Measurements from ENCODE around the gene NUDT5.

DNA sequence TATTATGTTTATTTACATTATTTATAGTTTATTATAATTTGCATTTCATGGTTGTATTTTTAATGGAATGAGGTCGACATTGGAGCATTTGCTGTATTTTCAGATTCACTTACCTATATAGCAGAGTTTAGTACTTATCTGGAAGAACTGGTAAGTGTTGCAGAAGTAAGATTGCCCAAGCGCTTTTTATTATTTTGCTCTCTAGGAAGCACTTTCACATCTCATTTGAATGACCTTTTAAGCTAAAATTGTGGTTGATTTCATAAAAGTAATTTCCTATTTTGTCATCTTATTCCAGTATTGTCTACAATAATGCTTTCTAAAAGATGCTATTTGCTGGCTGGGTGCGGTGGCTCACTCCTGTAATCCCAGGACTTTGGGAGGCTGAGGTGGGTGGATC is 37.6 kb downstream of the NUDT5 start:
- TF ChIP-seq, protein P1, sequence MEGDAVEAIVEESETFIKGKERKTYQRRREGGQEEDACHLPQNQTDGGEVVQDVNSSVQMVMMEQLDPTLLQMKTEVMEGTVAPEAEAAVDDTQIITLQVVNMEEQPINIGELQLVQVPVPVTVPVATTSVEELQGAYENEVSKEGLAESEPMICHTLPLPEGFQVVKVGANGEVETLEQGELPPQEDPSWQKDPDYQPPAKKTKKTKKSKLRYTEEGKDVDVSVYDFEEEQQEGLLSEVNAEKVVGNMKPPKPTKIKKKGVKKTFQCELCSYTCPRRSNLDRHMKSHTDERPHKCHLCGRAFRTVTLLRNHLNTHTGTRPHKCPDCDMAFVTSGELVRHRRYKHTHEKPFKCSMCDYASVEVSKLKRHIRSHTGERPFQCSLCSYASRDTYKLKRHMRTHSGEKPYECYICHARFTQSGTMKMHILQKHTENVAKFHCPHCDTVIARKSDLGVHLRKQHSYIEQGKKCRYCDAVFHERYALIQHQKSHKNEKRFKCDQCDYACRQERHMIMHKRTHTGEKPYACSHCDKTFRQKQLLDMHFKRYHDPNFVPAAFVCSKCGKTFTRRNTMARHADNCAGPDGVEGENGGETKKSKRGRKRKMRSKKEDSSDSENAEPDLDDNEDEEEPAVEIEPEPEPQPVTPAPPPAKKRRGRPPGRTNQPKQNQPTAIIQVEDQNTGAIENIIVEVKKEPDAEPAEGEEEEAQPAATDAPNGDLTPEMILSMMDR (IDR thresholded peaks at IDR 0.05): no peak
- TF ChIP-seq POLR2A (IDR thresholded peaks at IDR 0.05) (no peak), POLR2AphosphoS5 (IDR thresholded peaks at IDR 0.05) (no peak), EP300 (IDR thresholded peaks at IDR 0.05) (no peak)
